IPS-18c (cell line): ENCODE measurements around the gene SLC24A4.

Experiments used
- H3K4me3 ChIP-seq: 2 replicates; pipeline ENCODE4 v1.7.0; 2013; ENCODE audit warnings: low read depth, mild to moderate bottlenecking, low read length, moderate library complexity; ENCODE audit not compliant: insufficient read depth
- H3K9me3 ChIP-seq: one replicate; pipeline ENCODE4 v1.6.1; 2013; ENCODE audit warnings: mild to moderate bottlenecking, low read length, moderate library complexity; ENCODE audit not compliant: control insufficient read depth, insufficient read depth

The SLC24A4 gene

DNA sequence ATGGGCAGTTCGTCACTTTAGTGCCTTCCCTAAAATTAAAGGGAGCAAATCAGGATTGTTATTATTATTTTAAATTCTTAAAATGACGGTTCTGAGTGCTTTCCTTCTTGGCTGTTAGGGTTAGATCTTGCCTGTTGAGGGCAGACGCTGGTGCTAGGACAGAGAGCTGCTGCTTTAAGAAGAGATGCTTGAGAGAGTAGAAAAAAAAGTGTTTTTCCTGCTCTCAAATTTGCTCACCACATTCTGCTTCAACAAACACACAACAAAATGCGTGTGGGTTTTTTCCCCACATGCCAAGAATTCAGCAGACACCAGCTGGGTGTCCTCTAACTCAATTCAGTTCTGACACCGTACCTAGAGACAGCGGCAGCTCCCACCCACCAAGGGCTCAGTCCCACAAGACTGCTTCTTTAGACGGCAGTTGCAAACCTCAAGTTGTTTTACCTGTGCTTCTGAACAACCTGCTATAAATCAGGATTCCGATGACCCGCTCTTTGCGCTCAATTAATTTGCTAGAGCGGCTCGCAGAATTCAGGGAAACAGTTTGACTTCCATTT is 114.8 kb downstream of the SLC24A4 start:
- no peak overlapping the region for H3K4me3 ChIP-seq
- peaks cover 2% of the 10 kb centered on the region for H3K9me3 ChIP-seq

DNA sequence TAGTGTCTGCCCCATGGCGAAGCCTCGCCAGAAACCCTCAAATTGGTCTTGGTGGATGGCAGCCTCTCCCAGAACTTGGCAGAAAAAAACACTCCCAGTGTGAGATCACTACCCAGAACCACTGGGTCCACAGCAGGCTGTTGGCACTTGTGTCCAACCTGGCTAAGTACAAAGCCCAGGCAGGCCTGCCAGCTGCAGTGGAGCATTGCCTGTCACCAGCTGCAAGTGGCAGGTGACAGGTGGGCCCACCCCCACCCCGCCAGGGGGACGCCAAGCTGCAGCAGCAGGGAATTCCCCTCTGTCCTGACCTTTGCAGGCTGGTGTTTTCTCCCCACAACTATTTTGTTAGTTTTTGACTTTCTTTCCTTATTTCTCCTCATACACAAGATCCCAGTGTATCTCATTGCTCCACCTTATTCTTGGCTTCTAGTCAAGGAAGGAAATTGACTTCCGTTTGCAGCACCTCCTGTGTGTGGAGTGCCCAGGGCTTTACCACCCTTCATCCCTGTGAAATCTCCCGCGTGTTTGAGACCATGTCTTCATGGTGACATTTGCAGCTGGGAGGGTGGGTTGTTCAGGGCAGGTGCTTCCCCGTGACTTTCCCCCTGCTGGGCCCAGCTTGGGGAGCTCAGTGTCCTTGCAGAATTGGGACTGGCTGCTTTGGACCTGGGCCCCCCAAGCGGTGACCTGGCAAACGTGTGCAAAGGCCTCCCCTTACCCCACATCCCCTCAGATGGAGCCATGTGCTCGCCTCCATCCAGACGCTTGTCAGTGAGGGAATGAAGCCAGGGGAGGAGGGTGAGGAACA is 116.8 kb downstream of the SLC24A4 start:
- H3K4me3 ChIP-seq: no peak overlapping the region
- H3K9me3 ChIP-seq: peaks cover 2% of the 10 kb centered on the region

- Histone ChIP-seq H3K9me3 (peaks cover 2% of the 10 kb centered on the region), H3K4me3 (no peak overlapping the region)
Measured at GRCh38 chr14:92440345-92441003, 117.5 kb downstream of the SLC24A4 start.

- H3K4me3 ChIP-seq: no peak overlapping the region
- H3K9me3 ChIP-seq: peaks cover 2% of the 10 kb centered on the region
Measured at GRCh38 chr14:92441751-92442504, 119.0 kb downstream of the SLC24A4 start.

DNA sequence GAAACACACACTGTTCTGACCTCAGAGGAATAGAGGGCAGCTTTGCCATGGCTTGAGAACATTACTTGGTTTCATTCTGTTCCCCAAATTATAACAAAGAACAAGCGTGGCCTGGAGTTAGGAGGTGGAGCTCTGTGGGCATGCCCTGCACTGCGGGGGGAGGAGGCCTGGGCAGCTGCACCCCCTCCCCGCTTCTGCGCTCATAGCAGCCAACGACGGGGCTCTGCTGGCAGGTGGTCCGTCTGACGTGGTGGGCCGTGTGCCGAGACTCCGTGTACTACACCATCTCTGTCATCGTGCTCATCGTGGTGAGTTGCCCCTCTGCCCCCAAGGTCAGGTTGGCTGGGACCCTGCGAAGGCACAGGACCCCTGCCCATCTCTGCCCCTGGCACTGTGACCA is 120.2 kb downstream of the SLC24A4 start:
- H3K4me3 ChIP-seq: no peak overlapping the region
- peaks cover 2% of the 10 kb centered on the region for H3K9me3 ChIP-seq

DNA sequence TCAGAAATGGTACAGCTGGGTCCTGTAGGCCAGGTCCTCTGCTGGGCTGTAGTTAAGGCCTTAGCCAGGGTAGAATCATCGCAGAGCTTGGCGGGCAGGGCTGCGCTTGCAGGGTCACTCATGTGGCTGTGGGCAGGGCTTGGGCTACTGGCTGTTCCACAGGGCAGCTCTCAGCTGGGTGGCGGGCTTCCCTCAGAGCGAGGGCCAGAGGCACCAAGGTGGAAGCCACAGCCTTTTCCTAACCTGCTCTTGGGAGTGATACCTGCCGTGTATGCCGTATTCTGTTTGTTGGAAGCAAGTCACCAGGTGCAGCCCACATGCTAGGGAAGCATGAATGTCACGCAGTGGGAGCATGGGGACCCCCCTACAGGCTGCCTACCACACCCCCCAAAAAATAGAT is 120.8 kb downstream of the SLC24A4 start:
- no peak overlapping the region for H3K4me3 ChIP-seq
- peaks cover 2% of the 10 kb centered on the region for H3K9me3 ChIP-seq

GRCh38 chr14:92446771-92447170 is 123.8 kb downstream of the SLC24A4 start:
- Histone ChIP-seq H3K4me3 (no peak overlapping the region), H3K9me3 (peaks cover 2% of the 10 kb centered on the region)

GRCh38 chr14:92447416-92448197 is 124.6 kb downstream of the SLC24A4 start:
- Histone ChIP-seq H3K4me3 (no peak overlapping the region), H3K9me3 (peaks cover 2% of the 10 kb centered on the region)

DNA sequence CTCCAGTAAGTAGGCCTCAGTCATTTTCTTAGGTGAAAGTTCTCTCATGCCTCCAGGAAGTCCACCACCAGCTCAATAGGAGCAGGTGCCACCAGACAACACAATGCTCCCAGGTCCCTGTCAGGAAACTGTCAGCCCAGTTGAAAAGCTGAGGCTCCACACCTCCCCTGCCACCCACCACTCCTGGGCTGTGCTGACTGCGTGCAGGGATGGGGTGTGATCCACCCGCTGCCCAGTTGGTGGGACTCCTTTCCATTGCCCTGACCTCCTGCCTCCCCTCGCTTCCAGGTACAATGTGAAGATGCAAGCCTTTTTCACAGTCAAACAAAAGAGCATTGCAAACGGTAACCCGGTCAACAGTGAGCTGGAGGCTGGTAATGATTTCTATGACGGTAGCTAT is 125.8 kb downstream of the SLC24A4 start:
- Histone ChIP-seq H3K9me3 (no peaks in the 10 kb centered on the region), H3K4me3 (no peak overlapping the region)

DNA sequence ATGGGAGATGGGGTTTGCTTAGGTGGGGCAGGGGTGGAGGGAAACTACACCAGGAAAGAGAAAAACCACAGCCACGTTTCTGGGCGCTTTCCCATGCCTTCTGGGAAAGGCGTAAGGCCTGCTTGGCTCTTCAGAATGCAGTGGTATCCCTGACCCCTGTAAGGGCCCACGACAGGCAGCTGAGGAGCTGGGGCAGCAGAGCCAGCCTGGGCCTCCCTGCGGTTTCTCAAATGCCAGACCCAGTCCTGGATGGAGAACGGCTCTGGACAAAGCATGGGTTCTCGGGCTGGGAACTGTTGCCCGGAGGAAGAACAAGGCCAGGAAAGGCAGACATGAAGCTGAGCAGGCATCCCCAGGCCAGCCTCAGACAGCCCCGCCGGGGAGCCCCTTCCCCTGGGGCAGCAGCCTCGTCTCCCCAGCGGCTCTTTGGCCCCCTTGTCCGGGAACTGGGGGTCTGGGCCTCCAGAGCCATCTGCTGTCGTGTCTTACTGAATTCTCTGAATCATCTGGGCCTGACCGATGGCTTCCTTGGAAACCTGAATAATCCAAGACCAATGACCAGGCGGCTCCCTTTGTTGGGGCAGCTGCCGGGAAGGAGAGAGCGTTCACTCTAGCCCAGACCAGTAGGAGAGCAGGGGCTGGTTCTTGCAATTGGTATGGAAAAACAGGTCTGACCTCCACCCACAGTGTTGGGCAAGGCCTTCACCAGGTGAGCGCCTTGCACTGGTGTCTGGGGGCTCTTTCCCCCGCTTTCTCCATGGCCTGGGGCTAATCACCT is 126.6 kb downstream of the SLC24A4 start:
- H3K4me3 ChIP-seq: no peak overlapping the region
- no peaks in the 10 kb centered on the region for H3K9me3 ChIP-seq

DNA sequence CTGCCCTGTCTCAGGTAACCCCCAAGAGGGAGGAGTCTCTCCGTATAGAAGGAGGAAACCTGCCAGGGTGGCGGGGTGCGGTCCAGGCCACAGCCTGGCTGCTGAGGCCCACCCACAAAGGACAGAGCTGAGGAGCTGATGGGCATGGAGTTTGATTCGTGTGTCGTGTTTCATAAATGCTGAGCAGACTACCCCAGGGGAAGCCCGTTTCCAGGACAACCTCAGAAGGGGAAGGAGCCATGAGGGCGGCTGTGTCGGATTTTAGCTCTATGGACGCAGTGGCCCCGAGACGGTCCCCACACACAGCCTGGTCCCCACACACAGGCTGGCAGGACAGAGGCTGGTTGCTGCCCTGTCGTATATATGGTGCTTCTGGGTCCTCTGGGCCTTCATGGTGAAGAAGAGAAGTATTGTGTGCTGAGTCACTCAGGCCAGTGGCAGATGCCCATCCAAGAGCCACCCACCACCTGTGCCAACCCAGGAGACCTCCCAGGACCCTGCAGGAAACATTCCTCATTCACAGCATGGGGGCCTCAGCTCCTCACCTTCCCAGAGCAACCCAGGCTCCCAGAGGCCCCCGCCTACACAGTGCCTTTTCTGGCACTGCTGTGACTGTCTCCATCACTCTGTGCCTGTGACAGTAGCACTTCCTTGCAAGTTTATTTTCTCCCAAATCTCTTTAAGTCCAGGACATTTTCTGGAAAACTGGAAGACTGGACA is 127.5 kb downstream of the SLC24A4 start:
- H3K4me3 ChIP-seq: no peak overlapping the region
- no peaks in the 10 kb centered on the region for H3K9me3 ChIP-seq

DNA sequence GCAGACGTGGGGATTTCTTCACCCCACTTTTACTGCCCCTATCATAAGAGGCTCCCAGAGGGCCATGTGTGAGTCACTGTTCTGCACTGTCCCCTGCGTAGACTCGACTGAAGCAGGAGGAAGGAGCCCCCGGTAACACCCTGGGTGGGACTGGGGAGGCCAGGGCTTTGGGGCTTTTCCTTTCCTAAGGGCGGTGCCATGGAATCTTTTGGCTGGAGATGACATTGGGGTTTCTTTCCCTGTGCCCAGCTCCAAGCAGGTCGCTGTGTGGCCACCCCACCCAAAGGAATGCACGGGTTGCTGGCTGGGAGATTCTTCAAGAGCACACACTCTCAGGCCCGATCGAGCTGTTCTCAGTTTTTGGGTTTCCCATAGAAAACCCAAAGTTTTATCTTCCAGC is 128.3 kb downstream of the SLC24A4 start:
- Histone ChIP-seq H3K9me3 (no peaks in the 10 kb centered on the region), H3K4me3 (no peak overlapping the region)

- Histone ChIP-seq H3K4me3 (no peak overlapping the region), H3K9me3 (no peaks in the 10 kb centered on the region)
Measured at GRCh38 chr14:92451755-92452154, 128.8 kb downstream of the SLC24A4 start.

GRCh38 chr14:92452471-92452870 is 129.5 kb downstream of the SLC24A4 start:
- H3K9me3 ChIP-seq: no peaks in the 10 kb centered on the region
- H3K4me3 ChIP-seq: no peak overlapping the region

DNA sequence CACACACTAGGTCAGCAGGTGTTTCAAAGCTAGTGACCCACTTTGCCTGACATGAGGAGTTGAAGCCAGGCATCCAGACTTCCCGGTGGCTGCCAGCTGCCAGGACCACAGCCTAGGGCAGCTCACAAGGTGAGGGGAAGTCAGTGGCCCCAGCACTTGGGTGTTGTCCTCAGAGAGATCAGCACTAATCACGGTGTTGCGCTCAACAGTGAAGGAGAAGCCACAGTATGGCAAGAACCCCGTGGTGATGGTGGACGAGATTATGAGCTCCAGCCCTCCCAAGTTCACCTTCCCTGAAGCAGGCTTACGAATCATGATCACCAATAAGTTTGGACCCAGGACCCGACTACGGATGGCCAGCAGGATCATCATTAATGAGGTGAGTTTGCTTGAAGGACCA is 130.7 kb downstream of the SLC24A4 start:
- no peak overlapping the region for H3K4me3 ChIP-seq
- H3K9me3 ChIP-seq: no peaks in the 10 kb centered on the region

GRCh38 chr14:92455231-92455630 is 132.3 kb downstream of the SLC24A4 start:
- Histone ChIP-seq H3K9me3 (no peaks in the 10 kb centered on the region), H3K4me3 (no peak overlapping the region)
